WI38 (cell line): ENCODE data around the gene EGFL7.

ENCODE experiments used
- H3K4me3 ChIP-seq: 2 replicates; pipeline ENCODE4 v1.5.1; 2011; ENCODE audit warnings: low read depth, mild to moderate bottlenecking, control low read depth, low read length
- CTCF ChIP-seq: IDR thresholded peaks from 2 replicates; pipeline ENCODE4 v1.5.1; 2012; ENCODE audit warnings: low read depth, mild to moderate bottlenecking, control low read depth, low read length

EGFL7 gene

GRCh38 chr9:136694872-136695247 is 32.1 kb downstream of the EGFL7 start:
- TF ChIP-seq CTCF = no peak
- no peak overlapping the region for H3K4me3 ChIP-seq

- no peak overlapping the region for H3K4me3 ChIP-seq
These were observed 32.7 kb downstream of the EGFL7 start for GRCh38 chr9:136695435-136695895.

GRCh38 chr9:136695955-136696354 is 33.2 kb downstream of the EGFL7 start:
- no peak overlapping the region for H3K4me3 ChIP-seq
- TF ChIP-seq CTCF = no peak

More at GRCh38 chr9:136695435-136695895, 32.7 kb downstream of the EGFL7 start:
- no peak for TF ChIP-seq CTCF

GRCh38 chr9:136696502-136696901 is 33.8 kb downstream of the EGFL7 start:
- TF ChIP-seq CTCF = no peak
- no peak overlapping the region for H3K4me3 ChIP-seq

- no peak for TF ChIP-seq CTCF
- no peak overlapping the region for H3K4me3 ChIP-seq
These were observed 34.6 kb downstream of the EGFL7 start for GRCh38 chr9:136697146-136697820.

GRCh38 chr9:136697821-136698526 is 35.3 kb downstream of the EGFL7 start:
- no peak overlapping the region for H3K4me3 ChIP-seq
- no peak for TF ChIP-seq CTCF

GRCh38 chr9:136698635-136699246 is 36.0 kb downstream of the EGFL7 start:
- no peak overlapping the region for H3K4me3 ChIP-seq
- TF ChIP-seq CTCF = no peak
